A204.1 (cell line): ENCODE data around the gene RAPGEF5.

Source experiments
- FAIRE-seq: peaks from 2 replicates; lab custom pipeline; 2012; peaks lifted over from hg19 to GRCh38; lab: Jason Lieb, UNC

The RAPGEF5 gene

GRCh38 chr7:22356701-22357310 lies at the start of gene RAPGEF5:
Gene RAPGEF5 (minus strand): TSS chr7:22357154. CDS start chr7:22357060, 94 bp downstream.
- FAIRE-seq, result no peak

GRCh38 chr7:22406715-22407114 lies 49.8 kb upstream of the RAPGEF5 start:
- FAIRE-seq, result no peak

- no peak for FAIRE-seq
Measured at GRCh38 chr7:22404421-22405023, 47.6 kb upstream of the RAPGEF5 start.

- FAIRE-seq, result no peak
Measured at GRCh38 chr7:22403344-22403743, 46.4 kb upstream of the RAPGEF5 start.

- FAIRE-seq, result no peak
Measured at GRCh38 chr7:22402250-22402649, 45.3 kb upstream of the RAPGEF5 start.

- FAIRE-seq, result no peak
Measured at GRCh38 chr7:22400936-22401553, 44.1 kb upstream of the RAPGEF5 start.

GRCh38 chr7:22400150-22400814 lies 43.3 kb upstream of the RAPGEF5 start:
- no peak for FAIRE-seq

GRCh38 chr7:22399546-22399945 lies 42.6 kb upstream of the RAPGEF5 start:
- no peak for FAIRE-seq

GRCh38 chr7:22399091-22399490 lies 42.1 kb upstream of the RAPGEF5 start:
- no peak for FAIRE-seq

GRCh38 chr7:22397981-22398380 lies 41.0 kb upstream of the RAPGEF5 start:
- no peak for FAIRE-seq

- FAIRE-seq, result no peak
Measured at GRCh38 chr7:22395222-22395621, 38.3 kb upstream of the RAPGEF5 start.

- FAIRE-seq, result no peak
Measured at GRCh38 chr7:22394739-22395138, 37.8 kb upstream of the RAPGEF5 start.

GRCh38 chr7:22393913-22394729 lies 37.2 kb upstream of the RAPGEF5 start:
- no peak for FAIRE-seq

- no peak for FAIRE-seq
Measured at GRCh38 chr7:22390516-22390915, 33.6 kb upstream of the RAPGEF5 start.

- no peak for FAIRE-seq
Measured at GRCh38 chr7:22389892-22390291, 32.9 kb upstream of the RAPGEF5 start.

- no peak for FAIRE-seq
Measured at GRCh38 chr7:22387583-22387982, 30.6 kb upstream of the RAPGEF5 start.

GRCh38 chr7:22386865-22387264 lies 29.9 kb upstream of the RAPGEF5 start:
- no peak for FAIRE-seq

GRCh38 chr7:22386206-22386858 lies 29.4 kb upstream of the RAPGEF5 start:
- FAIRE-seq, result no peak

- no peak for FAIRE-seq
Measured at GRCh38 chr7:22385326-22385725, 28.4 kb upstream of the RAPGEF5 start.

- no peak for FAIRE-seq
Measured at GRCh38 chr7:22380333-22380732, 23.4 kb upstream of the RAPGEF5 start.

GRCh38 chr7:22378199-22378980 lies 21.4 kb upstream of the RAPGEF5 start:
- no peak for FAIRE-seq
